GM18511 (cell line): Measurements from ENCODE around the gene MDM4.
"Not testable (repeated sequence)": the region's sequence is repeated elsewhere in the genome, so short reads cannot be mapped to it uniquely, and the experiment has no call there.

Experiments used
- ATAC-seq: cut with Tn5 transposase; IDR thresholded peaks from one replicate; pipeline ENCODE4 v1.9.1; 2021; ENCODE audit warnings: mild to moderate bottlenecking, moderate library complexity; ENCODE audit not compliant: unreplicated experiment

The MDM4 gene

DNA sequence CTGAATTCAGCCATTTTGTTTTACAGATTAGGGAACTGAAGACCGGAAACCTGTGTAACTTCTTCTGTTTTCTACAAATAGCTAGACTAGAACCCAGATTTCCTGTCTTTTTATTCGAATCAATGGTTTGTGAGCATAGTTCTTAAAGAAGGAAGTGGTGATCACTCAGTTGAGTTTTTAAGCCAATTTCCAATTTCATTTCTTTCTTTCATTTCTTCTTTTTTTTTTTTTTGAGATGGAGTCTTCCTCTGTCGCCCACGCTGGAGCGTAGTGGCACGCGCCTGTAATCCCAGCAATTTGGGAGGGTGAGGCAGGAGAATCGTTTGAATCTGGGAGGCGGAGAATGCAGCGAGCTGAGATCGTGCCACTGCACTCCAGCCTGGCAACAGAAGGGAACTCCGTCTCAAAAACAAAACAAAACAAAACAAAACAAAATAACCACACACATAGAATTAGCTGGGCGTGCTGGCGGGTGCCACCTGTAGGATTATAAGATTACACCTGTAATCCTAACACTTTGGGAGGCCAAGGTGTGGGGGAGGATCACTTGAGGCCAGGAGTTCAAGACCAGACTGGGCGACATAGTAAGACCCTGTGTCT is 3.0 kb upstream of the MDM4 start:
- peak; percentile 46 for ATAC-seq

DNA sequence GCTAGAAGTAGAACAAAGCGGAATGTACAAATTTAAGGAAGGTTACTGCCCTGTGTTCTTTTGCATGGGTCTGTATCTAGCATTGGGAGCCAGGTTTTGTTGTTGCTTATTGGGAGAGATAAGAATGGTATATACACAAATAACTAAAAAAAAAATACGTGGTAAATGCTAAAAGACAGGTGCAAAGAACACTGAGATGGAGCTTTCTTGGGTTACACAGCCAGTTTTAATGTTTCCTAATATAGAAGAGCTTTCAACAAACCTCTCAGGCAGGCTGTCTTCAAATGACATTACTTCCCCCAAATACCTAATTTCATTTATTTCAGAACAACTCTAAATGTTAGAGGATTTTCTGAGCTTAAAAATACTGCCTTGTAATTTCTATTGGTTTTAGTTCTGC is 1.4 kb upstream of the MDM4 start:
- no peak for ATAC-seq

DNA sequence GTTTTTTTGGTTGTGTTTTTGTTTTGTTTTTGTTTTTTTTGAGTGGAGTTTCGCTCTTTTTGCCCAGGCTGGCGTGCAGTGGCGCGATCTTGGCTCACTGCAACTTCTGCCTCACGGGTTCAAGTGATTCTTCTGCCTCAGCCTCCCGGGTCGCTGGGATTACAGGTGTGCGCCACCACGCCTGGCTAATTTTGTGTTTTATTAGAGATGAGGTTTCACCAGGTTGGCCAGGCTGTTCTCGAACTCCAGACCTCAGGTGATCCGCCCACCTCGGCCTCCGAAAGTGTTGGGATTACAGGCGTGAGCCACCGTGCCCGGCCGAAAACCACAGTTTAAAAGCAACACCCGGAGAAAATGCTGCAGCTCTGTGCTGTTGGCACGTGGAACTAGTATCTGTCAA is 1.2 kb downstream of the MDM4 start:
- ATAC-seq, result not testable (repeated sequence)

DNA sequence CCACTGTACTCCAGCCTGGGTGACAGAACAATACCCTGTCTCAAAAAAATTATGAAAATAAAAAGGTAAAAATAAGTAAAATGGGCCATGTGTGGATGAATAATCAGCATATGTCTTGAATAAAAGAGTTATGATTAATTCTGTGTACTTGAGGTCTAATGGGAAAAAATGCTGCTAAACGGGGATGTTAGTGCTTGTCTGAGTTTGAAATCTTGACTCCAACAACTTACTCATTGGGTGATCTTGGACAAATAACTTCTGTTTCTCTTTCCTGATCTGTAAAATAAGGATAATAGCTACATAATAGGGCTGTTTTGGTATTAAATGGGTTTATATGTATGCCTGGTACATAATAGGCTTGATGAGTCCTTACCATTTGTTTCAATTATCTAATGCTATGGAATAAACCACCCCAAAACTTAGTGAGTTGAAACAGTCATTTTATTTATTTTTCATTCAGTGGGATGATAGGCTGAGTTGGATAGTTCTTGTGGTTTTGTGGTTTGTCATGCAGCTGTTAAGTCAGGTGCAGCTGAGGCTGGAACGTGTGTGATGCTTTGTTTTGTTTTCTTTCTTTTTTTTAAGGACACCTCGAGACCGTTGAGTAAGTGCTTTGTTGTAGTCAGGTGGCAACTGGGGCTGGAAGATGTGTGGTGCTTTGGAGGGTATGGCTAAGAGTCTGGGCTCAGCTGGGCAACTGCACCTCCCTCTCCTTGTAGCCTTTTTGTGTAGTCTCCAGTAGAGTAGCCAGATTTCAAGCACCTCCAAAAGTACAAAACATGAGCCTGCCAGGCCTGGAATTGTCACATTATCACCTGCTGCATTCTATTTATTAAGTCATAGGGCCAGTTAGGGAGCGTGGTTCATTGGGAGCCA is 4.9 kb downstream of the MDM4 start:
- peak; percentile 49 for ATAC-seq

DNA sequence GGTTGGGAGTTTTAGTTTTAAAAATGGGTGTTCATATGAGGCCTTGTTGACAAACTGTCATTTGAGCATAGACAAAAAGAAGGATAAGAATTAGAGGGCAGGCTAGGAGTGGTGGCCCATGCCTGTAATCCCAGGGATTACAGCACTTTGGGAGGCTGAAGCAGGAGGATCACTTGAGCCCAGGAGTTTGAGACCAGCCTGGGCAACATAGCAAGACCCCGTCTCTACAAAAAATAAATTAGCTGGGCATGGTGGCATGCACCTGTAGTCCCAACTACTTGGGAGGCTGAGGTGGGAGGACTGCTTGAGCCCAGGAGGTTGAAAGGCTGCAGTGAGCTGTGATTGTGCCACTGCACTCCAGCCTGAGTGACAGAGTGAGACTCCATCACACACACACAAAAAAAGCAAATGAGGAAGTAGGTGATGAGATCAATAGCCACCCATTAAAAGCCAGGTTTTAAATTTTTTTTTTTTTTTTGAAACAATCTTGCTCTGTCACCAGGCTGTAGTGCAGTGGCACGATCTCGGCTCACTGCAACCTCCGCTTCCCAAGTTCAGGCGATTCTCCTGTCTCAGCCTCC is 5.8 kb downstream of the MDM4 start:
- not testable (repeated sequence) for ATAC-seq

DNA sequence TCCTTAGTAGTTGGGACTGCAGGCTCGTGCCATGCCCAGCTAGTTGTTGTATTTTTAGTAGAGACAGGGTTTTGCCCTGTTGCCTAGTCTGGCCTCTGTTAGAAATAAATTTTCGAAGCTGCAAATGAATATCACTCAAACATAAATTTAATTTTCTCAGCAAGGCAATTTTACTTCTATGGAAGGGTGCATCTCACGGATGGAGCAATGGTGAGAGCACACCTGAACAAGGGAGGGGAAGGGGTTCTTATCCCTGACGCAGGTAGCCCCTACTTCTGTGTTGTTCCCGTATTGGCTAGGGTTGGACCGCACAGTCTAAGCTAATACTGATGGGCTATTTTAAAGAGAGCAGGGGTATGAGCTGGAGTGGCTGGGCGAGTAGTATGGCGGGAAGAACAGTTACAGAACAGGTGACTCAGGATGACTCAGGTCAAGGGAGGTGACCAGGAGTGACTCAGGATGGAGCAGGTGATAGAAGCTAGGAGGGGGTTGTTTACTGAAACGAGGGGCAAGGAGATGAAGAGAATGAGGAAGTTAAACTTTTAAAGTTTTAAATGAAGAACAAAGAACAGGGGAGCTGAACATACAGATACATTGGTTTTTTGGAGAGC is 7.5 kb downstream of the MDM4 start:
- ATAC-seq, result no peak

DNA sequence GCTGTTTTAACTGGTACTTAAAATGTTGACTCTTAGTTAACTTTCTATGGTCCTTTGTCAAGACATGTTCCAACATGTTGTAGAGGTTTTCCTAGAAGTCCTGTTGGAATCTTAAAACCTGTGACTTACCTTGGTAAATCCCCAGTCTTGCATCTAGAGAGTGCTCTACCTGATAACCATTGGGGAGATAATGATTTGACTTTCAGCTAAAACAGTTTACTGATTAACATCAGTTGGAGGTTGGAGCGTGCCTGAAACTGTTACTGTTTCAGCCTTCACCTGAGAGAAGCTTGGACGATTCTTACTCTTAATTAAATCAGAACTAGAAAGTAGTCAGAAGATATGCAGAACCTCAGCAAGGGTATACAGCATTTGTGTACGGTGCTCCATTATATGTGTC is 8.8 kb downstream of the MDM4 start:
- peak; percentile 47 for ATAC-seq

DNA sequence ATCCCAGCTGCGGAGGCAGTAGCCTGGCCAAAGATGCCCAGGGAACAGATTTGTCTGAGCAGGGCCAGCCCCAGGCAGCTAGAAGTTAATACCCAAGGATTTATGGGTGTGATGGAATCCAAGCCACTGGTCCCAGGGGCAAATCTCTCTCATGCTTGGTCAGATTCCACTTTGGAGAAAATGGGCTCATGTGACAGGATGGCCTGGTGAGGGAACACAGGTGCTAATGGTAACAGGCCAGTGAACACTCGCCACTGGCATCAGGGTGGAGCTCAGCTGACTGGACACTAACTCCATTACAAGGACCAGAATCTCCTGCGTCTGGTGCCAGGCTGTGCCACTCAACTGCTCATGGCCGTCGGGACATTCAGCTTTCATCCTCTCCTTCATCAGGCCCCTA is 12.0 kb downstream of the MDM4 start:
- ATAC-seq, result no peak

DNA sequence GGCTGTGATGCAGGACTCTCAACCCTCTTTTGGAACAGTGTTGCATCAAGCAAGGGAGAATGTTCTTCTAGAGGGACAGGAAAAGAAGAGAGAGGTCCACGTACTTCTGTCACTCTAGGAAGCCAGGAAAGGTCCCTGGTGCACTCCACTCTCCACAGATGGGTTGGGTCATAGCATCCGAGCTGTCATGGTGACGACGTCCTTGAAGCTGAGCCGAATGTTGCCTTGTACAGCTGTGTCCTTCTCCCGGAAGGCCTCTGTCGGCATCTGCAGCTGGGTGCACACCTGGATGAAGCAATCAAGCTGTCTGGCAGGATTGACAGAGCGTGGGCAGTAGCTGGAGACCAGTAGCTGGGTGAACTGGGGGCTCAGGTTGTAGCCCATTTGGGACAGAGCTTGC is 12.5 kb downstream of the MDM4 start:
- ATAC-seq, result no peak

DNA sequence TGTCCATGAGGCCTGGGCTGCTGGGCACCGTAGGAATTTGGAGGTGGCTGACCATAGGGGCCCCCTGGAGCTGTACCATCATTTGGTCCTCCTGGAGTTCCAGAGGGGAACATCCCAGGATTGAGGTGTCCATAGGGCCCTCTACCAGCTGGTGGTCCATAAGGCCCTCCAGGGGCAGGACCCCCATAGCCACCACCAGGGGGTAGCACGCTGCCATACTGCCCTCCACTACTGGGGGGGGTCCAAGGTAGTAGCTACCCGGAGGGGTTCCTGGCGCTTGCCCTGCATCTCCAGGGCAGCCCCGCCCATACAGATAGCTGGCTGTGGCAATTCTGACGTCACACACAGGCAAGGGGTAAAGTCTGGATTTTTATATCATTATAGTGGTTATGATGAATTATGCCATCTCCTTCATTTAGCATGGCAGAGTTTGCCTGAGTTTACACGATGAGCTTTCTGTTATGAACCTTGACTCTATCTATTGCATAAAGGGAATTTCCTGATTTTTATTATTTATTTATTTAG is 13.2 kb downstream of the MDM4 start:
- ATAC-seq, result no peak

DNA sequence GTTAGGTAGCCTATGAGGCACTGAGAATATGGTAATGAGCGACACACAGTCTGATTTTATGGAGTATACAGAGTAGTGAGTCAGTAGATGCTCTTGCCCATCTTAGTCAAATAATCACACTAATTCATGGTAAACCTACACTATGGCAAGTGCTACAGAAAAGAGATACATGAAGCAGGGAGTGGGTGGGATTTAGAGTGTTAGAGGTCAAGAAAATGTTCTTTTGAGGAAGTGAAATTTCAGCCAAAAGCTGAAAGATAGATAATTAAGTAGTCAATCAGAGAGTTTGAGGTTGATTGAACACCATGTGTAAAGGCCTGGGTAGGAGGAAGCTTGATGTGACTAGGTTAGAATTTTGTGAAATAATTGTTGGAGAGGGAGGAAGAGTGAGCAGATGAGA is 14.7 kb downstream of the MDM4 start:
- ATAC-seq, result peak; percentile 96

DNA sequence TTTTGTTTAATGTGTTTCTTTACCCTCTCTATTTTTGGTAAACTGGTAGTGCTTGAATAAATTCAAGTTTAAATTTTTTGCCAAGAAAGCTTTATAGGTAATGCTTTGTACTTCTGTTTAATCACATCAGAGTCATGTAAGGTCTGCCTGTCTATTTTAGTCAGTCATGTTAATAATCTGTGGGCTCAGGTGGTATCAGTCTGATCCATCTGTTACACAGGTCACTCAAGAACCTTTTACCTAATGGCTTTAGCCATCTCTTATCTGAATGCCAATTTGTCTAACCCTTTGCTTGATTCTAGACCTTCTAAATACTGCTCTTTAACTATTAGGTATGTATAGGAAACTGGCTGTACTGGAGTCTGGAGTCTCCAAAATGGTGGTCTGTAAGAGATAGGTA is 16.6 kb downstream of the MDM4 start:
- no peak for ATAC-seq

DNA sequence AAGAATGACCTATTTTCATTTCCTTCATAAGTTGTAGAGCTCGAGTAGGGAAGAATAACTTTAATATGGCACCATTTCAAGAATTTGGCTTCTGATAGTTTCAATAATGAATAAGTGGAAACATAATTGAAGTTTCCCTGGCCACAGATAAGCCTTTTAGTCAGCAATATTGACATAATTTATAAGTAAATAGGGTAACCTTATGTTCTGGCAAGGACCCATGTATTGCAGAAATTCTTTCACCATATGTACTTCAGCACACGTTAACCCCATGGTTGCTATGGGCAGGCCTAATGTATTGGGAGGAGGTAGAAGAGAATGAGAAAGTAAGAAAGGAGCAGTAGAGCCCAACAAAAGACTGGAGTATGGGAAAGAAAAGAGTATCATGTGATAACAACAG is 25.4 kb downstream of the MDM4 start:
- ATAC-seq, result no peak

DNA sequence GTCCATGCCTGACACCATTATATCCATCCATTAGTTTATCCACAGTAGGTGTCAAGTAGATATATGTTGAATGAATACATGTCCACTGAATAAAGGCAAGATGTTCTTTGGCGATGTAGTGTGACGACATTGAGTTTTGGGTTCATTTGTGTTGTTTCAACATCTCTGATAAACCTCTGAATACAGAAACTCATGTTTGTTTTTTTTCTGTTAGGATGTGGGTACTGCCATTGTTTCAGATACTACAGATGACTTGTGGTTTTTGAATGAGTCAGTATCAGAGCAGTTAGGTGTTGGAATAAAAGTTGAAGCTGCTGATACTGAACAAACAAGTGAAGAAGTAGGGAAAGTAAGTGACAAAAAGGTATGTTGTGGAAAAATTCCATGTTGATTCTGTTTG is 28.1 kb downstream of the MDM4 start:
- ATAC-seq, result no peak

DNA sequence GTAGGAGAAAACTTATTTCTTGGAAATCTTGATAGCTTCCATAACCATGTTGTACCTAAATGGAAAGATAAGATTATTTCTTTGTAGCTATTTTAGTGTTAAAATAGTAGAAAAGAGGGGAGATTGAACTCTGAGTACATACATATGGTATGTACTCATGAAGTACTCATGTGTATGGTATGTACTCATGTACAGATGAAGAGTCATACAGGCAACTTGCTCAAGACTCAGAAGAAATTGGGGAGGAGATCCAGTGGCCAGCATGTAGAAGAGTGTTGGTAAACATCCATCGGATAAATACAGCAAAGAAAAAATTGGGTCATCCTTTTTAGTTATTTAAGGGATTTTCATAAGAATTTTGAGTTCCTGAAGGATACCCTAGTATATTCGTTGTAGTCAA is 29.0 kb downstream of the MDM4 start:
- ATAC-seq, result no peak

DNA sequence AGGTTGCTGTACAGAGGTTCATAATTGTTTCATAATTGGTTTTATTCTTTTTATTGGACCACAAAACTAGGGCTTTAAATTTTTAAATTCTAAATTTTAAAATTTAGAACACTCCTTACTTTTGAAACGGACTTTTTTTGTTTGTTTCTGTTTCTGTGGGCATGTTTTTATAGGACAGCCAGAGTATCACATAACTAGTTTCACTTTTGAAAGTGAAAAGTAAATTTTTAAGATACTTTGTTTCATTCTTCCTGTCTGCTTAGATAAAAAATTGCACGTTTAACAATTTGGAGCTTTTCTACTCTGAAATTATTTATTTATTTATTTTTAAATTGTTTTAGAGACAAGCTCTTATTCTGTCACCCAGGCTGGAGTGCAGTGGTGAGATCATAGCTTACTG is 29.7 kb downstream of the MDM4 start:
- ATAC-seq, result no peak

DNA sequence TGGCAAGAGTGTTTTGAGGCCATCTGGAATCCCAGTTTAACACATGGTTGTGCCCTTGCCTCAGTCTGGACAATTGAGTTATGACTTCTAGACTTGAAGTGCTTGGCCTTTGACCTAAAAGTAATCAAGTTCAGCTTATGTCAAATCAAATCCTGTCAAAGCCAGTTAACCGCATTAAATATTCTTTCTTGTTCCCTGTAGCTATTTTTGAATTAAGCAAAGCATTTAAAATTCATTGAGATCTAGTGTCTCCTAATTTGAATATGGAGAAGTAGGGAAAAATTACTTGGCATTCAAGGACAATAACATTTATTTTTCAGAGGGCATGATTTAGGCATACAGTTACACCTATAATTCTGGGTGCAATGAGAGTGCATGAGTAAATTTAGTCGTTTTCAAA is 32.1 kb downstream of the MDM4 start:
- ATAC-seq, result no peak

DNA sequence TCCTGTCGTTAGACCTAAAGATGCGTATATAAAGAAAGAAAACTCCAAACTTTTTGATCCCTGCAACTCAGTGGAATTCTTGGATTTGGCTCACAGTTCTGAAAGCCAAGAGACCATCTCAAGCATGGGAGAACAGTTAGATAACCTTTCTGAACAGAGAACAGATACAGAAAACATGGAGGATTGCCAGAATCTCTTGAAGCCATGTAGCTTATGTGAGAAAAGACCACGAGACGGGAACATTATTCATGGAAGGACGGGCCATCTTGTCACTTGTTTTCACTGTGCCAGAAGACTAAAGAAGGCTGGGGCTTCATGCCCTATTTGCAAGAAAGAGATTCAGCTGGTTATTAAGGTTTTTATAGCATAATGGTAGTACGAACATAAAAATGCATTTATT is 33.1 kb downstream of the MDM4 start:
- no peak for ATAC-seq

DNA sequence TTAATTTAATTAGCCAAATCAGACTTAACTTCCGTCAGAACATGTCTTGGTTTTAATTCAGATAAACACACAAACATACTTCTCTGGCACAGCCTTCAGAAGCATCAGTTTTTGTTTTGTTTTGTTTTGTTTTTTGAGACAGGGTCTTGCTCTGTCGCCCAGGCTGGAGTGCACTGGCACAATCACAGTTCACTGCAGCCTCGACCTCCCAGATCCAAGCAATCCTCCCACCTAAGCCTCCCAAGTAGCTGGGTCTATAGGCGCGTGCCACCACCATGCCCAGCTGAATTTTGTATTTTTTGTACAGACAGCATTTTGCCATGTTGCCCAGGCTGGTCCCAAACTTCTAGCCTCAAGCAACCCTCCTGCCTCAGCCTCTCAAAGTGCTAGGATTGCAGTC is 34.7 kb downstream of the MDM4 start:
- ATAC-seq, result no peak

DNA sequence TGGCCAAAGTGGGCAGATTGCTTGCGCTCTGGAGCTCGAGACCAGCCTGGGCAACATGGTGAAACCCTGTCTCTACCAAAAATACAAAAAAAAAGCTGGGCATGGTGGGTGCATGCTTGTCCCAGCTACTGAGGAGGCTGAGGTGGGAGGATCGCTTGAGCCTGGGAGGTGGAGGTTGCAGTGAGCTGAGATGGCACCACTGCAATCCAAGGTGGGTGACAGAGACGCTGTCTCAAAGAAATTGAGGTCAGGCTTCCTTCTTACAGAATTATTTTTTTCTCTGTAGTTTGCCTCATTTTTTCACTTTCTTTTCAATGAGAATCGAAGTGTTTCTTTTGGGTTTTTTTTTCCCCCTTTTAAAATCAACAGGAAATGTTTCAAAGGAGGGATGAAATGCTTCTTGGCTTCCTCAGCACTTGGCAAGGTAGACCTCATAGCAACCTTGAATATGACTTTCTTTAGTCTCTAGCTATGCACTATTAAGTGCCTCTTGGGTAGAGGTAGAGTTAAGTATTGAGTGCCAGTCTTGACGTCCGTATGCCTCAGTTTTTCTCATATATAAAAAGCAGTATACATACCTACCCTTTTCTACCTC is 40.3 kb downstream of the MDM4 start:
- ATAC-seq, result no peak

DNA sequence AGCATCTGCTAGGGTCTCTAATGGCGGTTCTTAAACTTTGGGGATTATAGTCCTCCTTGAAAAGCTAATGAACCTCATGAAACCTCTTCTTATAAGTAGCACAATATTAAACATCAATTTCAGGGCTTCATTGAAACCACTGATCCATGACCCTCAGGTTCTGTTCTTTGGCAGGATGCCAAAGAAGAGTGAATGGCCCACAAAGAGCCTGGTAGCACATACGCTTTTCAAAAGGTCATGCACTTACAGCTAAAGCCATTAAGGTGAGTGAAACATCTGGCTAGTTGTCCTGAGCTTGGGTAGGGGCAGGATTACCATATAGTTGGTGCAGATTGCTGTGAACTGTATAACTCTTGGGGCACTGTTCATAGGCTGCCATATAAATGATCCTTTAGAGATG is 42.3 kb downstream of the MDM4 start:
- ATAC-seq, result no peak
